Choroid plexus epithelial cell (primary cell): ENCODE data around the gene PANX3.
A peak's percentile ranks its signal among the peaks of the same experiment; 100 is the strongest.

Experiments used
- DNase-seq: peaks from one replicate; pipeline ENCODE4 v3.0.0-alpha.2; 2010; ENCODE audit warnings: low read depth
- H3K4me3 ChIP-seq: 2 replicates; pipeline ENCODE4 v1.5.1; 2011; ENCODE audit warnings: low read depth, mild to moderate bottlenecking, control low read depth, low read length, moderate library complexity
- TF ChIP-seq, protein P1 (sequence below): conservative IDR thresholded peaks from 2 replicates; pipeline ENCODE4 v1.5.1; 2011; ENCODE audit warnings: low read depth, mild to moderate bottlenecking, control low read depth, inconsistent platforms, low read length, moderate library complexity

Gene PANX3

DNA sequence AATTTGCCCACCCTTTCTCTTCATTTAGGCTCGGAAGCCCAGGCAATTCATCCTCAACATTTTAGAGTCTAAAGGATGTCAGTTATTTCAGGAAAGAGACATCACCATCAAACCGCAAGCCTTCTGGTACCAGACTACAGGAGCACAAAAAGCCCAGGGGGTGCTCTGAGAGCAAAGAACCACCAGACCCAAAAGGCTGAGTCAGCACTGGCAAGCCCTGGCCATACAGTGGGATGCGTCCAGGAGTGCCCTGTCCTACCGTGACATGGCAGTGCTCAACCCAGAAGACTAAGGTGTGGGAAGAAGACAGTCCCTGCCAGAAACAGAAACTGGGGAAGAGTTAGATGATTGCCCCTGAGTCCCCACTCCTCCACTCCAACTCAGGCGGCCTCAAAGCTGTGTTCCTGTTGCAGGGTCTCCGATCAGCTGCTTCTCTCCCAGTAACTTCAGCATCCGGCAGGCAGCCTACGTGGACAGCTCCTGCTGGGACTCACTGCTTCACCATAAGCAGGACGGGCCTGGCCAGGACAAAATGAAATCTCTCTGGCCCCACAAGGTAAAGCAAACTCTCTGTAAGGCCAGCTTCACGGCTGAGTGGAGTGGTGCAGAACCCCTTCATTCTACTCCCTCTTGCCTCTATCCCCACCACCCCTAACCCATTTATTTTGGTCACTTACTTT, 1.5 kb downstream of the PANX3 start:
- DNase-seq, result peak; percentile 48
- TF ChIP-seq, protein P1, sequence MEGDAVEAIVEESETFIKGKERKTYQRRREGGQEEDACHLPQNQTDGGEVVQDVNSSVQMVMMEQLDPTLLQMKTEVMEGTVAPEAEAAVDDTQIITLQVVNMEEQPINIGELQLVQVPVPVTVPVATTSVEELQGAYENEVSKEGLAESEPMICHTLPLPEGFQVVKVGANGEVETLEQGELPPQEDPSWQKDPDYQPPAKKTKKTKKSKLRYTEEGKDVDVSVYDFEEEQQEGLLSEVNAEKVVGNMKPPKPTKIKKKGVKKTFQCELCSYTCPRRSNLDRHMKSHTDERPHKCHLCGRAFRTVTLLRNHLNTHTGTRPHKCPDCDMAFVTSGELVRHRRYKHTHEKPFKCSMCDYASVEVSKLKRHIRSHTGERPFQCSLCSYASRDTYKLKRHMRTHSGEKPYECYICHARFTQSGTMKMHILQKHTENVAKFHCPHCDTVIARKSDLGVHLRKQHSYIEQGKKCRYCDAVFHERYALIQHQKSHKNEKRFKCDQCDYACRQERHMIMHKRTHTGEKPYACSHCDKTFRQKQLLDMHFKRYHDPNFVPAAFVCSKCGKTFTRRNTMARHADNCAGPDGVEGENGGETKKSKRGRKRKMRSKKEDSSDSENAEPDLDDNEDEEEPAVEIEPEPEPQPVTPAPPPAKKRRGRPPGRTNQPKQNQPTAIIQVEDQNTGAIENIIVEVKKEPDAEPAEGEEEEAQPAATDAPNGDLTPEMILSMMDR, result no peak
- no peak overlapping the region for H3K4me3 ChIP-seq

DNA sequence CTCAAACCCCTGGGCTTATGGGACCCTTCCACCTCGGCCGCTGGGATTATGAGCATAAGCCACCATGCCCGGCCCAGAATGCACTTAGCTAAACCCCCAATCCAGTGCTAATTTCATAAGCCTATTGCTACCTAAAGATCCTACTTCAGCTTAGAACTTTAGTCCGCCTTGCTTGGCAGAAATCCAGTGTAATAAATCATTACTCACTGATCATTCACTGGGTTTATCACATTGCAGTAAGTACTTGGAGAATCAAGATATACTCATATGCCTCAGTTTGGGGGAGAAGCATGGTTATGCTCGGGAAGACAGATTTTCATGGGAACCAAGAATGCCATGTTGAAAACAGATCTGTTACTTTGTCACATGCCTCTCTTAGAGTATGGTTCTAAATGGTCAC, 7.6 kb downstream of the PANX3 start:
- TF ChIP-seq, protein P1, result no peak
- no peak overlapping the region for H3K4me3 ChIP-seq
- no peak for DNase-seq

DNA sequence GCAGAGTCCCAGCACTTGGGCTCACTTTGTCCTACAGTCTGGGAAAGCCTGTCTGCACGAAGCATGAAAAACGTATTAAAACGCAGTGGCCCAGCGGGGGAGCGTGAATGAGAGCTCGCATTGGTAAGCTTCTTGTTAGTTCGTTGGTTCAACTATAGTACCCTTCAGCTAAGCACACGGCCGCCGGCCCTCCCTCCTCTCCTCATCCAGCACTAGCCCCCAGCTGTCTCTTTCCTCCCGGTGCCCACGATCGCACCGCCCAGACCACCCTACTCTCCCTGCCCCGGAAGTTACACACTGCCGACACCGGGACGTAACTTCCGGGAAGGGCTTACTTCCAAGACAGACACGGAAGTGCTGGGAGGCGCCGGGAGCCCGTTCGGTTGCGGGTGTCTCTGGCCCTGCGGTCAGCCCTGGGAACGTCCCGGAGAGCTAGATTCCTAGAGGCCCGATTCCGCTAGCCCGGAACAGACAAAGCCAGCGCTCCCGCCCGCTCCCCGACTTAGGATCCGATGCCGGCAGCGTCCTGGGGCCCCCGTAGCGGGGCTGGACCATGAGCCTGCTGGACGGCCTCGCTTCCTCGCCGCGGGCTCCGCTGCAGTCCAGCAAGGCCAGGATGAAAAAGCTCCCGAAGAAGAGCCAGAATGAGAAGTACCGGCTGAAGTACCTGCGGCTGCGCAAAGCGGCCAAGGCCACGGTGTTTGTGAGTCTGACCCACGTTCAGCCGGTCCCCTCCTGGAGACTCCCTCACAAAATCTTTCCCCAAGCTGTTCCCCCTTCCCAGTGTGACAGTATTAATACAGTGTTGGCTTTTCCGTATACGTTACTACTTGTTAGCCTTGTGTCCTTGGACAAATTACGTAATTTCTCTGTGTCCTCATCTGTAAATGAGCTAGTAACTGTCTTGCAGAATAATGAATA, 11.6 kb downstream of the PANX3 start, which contains the start of gene TBRG1:
Gene TBRG1, plus strand, starts transcription at position 334 of the 921 bp plus-strand sequence. Its CDS starts 220 bp downstream, at position 554.
- TF ChIP-seq, protein P1, result no peak
- H3K4me3 ChIP-seq, result peak within 1 kb of the TSS; percentile 87
- DNase-seq, result peak; percentile 92

DNA sequence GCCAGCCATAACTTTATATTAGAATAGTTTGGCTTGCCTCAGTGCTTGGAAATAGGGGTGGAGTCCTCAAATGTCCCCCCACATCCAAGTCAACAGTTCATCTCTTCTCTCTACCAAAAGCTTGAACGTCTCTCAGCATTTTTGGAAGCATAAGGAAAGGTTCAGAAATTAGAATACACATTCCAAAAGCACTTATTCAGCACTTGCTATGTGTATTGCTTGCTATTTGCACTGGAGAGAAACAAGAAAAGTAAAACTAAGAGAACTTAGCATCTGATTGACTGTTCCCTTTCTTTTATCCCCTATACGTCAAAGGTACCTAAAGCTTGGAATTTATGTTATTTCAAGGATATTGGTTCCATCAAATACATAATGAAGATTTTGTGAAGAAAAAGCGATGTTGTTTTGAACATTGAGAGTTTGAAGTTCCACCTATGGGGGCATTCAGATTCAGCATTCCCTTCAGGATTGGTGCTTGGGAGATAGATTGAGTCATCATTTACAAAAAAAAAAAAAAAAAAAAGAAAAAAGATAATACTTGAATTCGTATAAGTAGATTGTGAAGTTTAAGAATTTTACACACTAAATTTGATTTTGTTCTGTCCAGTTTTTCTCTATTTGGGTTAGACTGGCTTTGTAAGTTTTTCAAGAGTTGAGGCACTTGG, 12.8 kb downstream of the PANX3 start:
- H3K4me3 ChIP-seq, result peak overlapping the region; percentile 87
- TF ChIP-seq, protein P1, result no peak
- peak; percentile 35 for DNase-seq

DNA sequence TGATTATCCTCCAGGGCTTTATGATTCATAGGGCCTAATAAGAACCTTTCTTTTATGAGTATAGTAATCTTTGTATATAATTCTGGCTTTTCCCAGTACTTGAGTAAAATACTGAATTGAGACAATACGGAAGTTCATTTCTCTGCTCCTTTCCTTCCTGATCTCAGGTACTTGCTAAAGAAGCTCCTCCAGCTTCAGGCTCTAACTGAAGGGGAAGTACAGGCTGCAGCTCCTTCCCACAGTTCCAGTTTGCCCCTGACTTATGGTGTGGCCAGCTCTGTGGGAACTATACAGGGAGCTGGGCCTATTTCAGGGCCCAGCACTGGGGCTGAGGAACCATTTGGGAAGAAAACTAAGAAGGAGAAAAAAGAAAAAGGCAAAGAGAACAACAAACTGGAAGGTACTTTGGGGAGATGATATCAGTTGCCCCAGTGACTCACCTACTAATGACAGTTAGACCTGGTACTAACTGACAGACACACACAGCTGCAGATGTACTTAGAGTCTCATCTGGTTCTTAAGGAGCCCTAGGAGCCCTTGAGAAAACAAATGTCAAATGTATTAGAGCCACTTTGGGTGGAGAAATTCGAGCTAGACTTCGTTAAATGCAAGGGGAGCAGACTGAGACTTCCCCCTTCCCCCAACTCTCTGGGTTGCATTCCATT, 14.4 kb downstream of the PANX3 start:
- no peak for DNase-seq
- TF ChIP-seq, protein P1, result no peak
- no peak overlapping the region for H3K4me3 ChIP-seq

DNA sequence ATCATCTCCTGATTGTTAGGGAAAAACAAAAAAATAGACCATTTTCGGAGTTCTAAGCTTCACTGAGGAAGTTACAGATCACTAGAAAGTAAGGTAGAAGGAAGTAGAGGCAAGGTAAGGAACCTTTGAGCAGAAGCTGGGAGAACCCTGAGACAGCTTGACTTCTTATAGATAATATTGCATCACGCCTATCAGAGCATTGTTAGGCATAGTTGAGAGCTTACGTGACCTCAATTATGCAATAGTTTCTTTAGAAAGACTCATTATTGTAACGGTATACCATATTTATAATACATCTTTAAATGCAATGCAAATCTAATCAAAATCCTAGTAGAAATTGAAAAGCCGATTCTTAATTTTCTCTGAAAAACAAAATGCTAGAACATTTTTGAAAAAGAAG, 16.3 kb downstream of the PANX3 start:
- peak; percentile 11 for DNase-seq

More for the DNA sequence above, 16.3 kb downstream of the PANX3 start:
- TF ChIP-seq, protein P1, result no peak
- H3K4me3 ChIP-seq, result no peak overlapping the region
